Stimulated activated CD4-positive, alpha-beta T cell treated with anti-CD3 and anti-CD28 coated beads, Interleukin-4, amount 100 ng/mL, for 1 hour (primary cell): ENCODE measurements around the gene CPNE6.
"Not testable (repeated sequence)": the region's sequence is repeated elsewhere in the genome, so short reads cannot be mapped to it uniquely, and the experiment has no call there.

Experiments
- DNase-seq: peaks from one replicate; pipeline ENCODE4 v3.0.0-alpha.2; 2020

Gene CPNE6

DNA sequence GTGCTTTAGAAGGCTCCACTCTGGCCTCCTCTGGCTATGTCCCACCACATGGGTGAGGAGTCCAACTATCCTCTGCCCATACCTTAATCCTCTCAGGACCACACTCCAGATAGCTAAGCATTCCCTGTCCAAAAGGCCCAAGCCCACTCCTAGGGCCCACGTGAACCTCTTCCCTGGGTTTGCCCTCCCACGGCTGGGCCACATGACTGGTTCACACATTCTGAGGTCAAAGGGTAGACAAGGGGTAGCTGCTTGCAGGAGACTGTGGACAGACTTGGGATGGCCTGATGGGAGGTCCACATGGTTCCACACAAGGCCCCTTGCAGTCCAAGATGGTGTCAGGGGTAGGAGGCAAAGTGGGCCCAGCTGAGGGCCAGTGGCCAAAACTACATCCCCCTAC is 16.7 kb downstream of the CPNE6 start:
- no peak for DNase-seq

DNA sequence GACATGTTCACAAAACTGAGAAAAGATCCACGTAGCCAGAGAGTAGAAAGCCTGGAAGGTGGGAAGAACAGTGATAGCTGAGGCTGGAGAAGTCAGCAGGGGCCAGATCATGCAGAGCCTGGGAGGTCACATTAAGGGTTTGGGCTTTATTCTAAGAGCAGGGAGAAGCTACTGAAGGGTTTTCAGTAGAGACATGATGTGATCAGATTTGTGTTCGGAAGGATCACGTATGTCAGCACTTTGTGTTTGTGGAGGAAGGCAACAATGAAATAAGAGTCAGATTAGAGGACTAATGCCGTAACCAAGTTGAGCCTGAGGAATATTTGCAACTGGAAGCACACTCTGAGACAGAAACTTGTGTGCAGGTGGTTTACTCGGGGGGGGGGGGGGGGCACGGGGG is 18.5 kb downstream of the CPNE6 start:
- DNase-seq: no peak

DNA sequence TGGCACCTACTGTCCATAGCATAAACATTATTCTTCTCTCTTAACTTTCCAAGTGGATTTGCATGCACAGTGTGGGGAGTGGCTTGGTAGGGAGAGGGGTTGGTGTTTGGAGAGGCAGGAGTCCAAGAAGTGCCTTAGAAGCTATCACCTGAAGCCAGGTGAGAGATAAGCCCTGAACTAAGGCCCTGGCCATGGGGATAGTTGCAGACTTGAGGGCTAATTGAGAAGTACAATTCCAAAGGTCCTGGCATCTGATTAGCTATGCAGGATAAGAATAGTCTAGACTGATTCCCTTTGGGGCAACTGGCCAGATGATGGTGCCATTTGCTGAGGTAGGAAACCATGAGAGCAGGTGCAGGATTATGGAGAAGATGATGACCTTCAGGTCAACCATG is 20.7 kb downstream of the CPNE6 start:
- no peak for DNase-seq

DNA sequence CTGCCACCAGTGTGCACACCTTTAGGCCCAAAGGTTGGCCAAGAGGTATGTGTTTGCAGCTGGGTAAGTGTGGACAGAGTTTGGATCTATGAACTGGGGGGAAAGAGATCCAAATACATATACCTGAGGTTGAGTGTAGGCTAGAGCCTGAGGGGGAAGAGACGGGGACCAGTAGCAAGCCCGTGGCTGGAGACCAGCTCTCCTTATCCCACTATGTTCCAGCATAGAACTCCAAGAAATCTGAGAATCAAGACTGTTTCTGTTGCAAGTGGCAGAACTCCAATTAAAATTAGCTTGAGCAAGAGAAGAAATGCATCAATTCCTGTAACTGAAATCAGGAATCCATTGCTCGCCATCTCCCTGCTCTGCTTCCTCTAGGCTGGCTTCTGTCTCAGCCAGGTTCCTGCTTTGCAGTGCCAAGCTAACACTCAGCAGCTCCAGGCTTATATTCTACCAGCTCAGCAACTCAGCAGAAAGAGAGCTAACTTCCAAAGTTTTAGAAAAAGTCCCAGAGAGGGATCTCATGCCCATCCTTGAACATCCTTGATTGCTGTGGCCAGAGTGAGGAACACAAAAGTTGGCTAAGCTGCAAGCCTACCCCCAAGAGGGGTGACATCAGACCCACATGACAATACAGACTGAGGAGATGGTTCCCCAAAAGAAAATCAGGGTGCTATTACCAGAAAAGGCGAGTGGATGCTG is 21.3 kb downstream of the CPNE6 start:
- DNase-seq: no peak

DNA sequence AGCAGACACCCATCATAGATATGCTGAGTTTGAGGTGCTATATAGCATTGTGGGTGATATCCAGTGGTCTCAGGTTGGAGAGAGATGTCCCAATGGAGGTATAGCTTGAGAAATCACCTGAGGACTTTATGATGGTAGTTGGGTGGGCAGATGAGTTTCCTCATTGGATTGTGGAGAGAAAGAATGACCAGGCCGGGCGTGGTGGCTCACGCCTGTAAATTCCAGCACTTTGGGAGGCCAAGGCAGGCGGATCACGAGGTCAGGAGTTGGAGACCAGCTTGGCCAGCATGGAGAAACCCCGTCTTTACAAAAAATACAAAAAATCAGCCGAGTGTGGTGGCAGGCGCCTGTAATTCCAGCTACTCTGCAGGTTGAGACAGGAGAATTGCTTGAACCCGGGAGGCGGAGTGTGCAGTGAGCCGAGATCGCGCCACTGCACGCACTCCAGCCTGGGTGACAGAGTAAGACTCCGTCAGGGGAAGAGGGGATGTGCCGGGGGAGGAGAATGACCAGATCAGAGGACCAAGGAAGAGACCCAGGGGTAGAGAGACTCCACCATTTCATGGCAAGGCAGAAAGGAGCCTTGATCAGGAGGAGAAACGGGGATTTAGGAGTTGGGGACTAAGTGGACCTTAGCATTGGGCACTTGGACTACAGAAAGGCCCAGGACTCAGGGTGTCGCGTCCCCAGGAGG is 22.0 kb downstream of the CPNE6 start:
- DNase-seq: no peak

DNA sequence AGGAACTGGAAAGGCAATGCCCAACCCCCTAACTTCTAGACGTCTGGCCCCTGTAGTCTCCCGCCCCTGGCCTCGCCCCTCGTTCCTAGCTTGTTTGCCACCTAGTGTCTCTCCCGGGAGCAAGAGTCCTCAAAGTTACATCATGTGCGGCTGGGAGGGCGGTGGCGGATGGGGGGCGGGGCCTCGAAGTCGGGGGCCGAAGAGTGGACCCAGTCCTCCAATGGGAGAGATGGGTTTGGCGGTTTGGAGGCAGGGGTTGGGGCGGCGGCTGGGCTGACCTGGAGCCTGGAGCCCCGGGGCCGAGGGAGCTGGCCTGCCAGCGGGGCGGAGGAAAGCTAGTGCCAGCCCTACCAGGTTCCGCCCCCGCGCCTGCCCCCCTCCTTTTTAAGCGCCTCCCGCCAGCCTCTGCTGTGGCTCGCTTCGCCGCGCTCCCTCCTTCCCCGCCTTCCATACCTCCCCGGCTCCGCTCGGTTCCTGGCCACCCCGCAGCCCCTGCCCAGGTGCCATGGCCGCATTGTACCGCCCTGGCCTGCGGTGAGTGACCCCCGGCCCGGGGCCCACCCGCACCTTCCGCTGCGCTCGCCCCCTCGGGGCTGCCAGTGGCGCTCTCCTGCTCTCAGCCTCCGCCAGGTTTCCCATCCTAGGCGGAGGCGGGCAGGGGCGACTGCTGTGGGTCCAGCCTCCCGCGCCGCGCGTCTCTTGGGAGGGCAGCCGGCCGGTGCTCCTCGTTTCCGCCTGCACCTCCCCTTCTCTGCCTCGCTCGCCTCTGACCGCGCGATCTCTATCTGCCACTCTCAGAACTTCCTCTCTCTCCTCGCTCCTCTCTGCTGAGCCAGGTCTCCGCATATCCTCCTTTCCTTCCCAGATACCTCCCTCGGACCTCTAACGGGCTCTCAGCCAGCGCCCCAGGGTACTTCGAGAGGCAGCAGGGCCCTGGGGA is 22.8 kb downstream of the CPNE6 start, which contains the start of gene PCK2:
Gene PCK2, plus strand, starts transcription at position 411 of the 940 bp plus-strand sequence. Its CDS starts 95 bp downstream, at position 506.
- peak; percentile 91 for DNase-seq

DNA sequence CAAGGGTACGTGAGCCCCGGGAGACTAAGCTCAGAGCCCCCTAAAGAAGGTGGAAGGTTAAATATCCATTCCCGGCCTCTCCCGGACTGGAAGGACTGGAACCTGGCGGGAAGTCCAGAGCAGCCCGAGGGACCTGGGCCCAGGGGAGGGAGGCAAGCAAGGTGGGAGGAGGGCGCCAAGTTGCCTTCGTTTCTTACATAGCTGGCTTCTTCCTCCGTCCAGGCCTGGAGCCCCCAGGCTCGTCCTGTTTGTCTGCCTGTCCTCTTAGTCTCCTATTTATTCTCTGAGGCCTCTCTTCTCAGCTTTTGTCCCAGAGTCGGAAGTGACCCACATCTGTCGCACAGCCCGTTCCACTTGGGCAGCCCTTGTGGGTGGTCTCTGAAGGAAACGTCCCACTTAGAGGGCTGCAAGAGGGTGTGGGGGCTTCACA is 23.5 kb downstream of the CPNE6 start:
- peak; percentile 16 for DNase-seq

DNA sequence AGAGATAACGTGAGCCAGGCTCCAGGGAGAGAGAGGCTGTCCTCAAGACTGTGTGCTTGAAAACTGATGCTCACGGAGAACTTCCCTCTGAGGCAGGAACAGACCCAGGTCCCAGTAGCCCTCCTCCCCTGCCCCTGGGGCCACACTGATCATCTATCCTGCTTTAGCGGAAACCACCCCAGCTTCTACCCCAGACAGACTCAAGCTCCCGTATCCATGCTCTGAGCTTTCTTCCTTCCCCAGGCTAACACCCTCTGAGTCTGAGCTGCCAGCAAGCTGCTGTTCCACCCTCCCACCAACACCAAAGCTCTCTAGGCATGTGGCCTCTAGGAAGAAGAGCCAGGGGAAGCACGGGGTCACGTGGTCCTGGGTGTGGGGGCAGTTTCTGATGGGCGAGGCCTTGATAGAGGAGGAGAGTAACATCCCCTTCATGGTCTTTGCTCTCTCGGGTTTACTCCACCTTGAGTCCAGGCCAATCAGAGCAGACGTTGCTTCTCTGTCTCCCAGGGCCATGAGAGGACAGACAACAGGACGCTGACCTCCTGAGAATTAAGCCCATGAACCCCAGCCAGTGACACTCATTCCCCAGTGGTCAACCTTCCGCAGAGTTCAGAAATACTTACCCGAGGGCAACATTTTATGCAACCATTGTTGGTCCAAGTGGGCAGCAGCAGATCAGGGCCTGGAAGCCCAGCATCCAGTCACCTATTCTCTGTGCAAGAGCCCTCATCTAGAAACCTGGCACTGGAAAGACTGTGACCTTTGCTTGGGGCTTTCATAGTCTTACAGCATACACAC is 24.1 kb downstream of the CPNE6 start:
- peak; percentile 62 for DNase-seq

DNA sequence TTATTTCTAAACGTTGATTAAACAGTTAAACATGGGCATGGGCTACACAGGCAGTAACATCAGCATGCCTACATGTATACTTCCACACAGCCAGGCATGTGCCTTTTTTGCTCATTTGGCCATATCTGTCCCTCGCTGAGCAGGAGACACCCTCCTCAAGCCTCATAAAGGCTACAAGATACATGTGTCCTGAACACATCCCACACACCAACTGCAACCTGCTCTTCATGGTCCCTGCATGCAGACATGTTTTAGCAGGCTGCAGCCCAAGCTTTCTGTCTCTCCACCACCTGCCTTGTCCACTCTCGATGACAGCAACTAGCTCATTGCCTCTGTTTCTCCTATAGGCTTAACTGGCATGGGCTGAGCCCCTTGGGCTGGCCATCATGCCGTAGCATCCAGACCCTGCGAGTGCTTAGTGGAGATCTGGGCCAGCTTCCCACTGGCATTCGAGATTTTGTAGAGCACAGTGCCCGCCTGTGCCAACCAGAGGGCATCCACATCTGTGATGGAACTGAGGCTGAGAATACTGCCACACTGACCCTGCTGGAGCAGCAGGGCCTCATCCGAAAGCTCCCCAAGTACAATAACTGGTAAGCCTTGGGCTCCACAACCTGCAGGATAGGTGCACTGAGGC is 25.3 kb downstream of the CPNE6 start:
- DNase-seq: no peak

DNA sequence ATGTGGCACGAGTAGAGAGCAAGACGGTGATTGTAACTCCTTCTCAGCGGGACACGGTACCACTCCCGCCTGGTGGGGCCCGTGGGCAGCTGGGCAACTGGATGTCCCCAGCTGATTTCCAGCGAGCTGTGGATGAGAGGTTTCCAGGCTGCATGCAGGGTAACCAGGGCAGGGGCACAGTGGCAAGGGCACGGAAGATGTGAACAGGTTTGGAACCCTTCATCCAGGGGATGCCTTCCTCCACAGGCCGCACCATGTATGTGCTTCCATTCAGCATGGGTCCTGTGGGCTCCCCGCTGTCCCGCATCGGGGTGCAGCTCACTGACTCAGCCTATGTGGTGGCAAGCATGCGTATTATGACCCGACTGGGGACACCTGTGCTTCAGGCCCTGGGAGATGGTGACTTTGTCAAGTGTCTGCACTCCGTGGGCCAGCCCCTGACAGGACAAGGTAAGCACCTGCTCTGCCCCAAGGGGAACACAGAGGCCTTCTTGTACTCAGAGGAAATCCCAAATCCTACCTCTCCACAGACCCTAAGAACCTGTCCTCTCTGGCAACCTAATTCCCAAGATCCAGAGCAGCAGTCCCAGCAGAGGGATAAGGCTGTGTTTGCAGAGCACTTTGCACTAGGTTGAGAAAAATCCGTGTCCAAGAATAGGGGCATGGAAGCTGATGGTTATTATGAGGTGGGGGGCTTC is 27.0 kb downstream of the CPNE6 start:
- DNase-seq: no peak

DNA sequence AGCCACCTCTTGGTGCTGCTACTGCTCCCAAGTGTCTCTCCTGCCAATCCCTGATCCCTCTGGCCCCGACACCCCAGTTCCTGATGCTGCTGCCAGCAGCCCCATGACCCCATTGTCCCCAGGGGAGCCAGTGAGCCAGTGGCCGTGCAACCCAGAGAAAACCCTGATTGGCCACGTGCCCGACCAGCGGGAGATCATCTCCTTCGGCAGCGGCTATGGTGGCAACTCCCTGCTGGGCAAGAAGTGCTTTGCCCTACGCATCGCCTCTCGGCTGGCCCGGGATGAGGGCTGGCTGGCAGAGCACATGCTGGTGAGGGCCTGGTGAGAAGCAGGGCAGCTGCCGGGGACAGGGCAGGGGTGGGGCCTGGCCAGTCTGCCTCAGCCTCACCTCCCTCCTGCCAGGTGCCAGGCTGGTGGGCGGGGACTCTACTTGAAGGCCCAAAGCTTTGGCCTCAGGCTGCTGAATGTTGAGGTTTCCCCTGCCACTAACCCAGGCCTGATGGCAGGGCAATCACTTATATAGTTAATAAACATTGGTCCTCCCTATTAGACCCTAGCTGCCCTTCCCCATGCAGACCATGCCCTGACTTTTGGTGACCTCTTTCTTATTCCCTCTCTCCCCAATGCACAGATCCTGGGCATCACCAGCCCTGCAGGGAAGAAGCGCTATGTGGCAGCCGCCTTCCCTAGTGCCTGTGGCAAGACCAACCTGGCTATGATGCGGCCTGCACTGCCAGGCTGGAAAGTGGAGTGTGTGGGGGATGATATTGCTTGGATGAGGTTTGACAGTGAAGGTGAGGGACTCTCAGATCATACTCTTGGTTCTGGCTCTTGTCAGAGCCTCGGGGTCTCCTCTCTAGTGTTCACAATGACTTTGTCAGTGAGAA is 27.8 kb downstream of the CPNE6 start:
- DNase-seq: no peak

DNA sequence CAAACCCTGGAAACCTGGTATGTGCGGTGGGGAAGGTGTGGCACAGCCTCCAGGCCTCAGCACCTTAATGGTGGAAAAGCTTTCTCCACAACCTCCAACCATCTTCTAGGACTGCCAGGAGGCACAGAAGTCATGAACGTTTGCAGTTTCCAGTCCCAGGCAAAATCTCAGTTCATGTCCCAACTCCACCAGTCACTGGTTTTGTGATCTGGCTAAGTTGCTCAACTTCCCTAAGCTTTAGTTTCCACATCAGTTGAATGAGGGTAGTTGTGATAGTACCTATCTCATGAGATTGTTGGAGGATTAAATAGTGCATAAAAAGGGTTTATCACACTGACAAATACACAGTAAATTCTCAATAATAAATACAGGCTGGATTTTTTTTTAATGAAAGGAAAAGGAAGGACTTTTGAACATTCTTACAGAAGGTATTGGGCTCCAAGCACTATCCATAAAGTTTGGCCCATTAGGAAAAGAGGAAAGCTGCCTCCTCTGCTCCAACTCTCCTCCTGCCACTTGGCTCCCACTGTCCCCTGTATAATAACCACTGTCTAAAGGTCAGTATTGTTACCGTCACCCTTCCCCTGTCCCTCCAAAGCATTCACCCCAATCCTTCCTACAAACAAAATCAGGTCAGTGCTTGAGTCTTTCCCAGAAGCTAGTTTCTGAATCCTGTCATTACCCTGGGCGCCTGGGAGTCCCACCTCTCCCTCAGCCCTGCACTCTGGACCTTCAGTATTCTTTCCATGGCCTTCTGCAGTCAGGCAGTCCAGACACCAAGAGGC is 29.0 kb downstream of the CPNE6 start:
- DNase-seq: no peak

DNA sequence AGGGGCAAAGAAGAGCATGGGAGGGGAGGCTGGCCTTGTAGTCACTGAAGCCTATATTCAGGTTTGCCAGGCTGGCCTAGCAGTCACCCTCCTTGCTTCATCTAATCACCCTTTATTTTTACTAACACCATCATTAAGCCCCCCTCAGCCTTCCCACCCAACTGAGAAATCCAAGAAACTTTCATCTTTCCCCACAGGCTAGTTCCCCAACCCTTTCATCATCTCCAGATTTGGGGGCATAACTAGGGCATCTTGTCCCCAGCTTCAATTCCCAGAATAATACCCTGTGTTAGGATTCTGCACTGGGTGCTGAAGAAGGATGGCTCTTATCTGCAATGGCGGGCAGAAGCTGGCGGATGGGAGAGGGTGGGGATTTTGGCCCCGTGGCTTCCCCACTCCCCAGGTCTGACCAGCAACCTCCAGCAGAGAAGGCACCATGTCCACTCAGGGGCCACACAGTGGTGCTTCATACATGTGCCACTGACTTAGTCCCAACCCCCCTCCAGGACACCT is 29.7 kb downstream of the CPNE6 start:
- no peak for DNase-seq

DNA sequence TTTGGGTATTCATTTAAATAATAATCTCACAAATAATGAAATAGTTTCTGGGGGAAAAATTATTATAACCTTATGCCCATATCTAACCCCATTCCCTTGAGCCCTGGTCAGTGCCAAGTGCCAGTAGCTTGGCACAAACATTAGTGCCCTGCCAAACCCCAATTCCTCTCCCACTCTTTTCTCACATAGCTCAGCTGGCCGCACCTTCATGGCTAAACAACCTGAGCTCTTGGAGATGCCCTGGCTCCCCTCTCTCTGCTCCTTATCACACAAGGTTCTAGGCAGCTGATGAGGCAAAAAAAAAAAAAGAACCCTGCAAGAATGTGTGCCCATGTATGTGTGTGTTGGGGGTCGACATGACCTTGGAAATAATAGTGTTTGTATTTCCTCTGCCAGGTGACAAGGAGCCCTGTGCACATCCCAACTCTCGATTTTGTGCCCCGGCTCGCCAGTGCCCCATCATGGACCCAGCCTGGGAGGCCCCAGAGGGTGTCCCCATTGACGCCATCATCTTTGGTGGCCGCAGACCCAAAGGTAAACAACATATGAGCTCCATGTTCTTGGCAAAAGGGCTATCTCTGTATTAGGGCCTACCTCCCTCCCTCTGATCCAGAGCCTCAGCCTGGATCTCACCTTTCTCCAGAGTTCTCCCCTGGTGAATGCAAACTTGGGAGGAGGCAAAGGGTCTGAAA is 31.1 kb downstream of the CPNE6 start:
- no peak for DNase-seq

DNA sequence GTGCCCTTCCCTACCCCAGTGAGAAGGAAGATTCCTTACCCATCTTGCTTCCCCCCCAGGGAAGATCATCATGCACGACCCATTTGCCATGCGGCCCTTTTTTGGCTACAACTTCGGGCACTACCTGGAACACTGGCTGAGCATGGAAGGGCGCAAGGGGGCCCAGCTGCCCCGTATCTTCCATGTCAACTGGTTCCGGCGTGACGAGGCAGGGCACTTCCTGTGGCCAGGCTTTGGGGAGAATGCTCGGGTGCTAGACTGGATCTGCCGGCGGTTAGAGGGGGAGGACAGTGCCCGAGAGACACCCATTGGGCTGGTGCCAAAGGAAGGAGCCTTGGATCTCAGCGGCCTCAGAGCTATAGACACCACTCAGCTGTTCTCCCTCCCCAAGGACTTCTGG is 32.1 kb downstream of the CPNE6 start:
- DNase-seq: no peak

DNA sequence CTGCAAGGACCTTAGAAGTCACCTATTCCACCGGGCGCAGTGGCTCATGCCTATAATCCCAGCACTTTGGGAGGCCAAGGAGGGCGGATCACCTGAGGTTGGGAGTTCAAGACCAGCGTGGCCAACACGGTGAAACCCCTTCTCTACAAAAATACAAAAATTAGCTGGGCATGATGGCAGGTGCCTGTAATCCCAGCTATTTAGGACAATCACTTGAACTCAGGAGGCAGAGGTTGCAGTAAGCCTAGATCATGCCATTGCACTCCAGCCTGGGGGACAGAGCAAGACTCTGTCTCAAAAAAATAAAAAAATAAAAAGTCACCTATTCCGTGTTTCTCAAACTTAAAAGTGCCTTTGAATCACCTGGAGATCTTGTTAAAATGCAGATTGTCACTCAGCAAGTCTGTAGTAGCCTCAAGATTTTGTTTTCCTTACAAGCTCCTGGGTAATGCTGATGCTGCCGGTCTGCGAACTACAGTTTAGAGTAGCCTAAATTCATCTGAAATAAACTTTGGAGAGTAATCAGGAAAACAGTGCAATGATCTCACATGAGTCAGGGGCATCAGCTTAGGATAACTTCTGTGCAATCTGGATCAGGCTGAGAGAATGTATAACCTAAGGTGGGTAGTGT is 34.4 kb downstream of the CPNE6 start:
- not testable (repeated sequence) for DNase-seq

DNA sequence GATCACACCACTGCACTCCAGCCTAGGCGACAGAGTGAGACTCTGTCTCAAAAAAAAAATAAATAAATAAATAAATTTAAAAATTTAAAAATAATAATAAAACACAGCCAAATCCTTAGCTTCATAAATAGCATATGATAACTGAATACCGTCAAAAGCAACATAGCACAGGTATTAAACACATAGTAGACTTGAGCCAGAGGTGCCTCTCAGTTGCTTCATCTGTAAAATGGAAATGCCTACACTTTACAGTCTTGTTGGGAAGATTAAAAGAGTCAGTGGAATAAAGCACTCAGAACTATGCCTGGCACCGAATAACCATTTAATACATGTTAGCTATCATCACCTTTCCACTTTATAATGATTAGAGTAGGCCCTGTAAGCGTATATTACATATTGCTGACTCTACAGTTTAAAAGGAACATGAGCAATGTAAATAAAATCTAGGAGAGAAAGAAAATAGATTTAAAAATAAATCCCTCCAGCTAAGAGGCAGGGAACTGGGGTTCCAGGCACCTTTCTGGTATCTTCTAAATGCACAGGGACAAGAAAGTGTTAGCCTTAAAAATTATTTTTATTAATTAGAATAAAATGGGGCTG is 35.4 kb downstream of the CPNE6 start:
- DNase-seq: no peak
